IPS DF 4.7 (cell line): ENCODE results near the gene DIPK1B.
"Not testable (repeated sequence)": the region's sequence is repeated elsewhere in the genome, so short reads cannot be mapped to it uniquely, and the experiment has no call there.

Source experiments
- DNase-seq: peaks from one replicate; pipeline ENCODE4 v3.0.0-alpha.2; 2013; ENCODE audit warnings: low spot score; ENCODE audit errors: extremely low read depth

DIPK1B gene

DNA sequence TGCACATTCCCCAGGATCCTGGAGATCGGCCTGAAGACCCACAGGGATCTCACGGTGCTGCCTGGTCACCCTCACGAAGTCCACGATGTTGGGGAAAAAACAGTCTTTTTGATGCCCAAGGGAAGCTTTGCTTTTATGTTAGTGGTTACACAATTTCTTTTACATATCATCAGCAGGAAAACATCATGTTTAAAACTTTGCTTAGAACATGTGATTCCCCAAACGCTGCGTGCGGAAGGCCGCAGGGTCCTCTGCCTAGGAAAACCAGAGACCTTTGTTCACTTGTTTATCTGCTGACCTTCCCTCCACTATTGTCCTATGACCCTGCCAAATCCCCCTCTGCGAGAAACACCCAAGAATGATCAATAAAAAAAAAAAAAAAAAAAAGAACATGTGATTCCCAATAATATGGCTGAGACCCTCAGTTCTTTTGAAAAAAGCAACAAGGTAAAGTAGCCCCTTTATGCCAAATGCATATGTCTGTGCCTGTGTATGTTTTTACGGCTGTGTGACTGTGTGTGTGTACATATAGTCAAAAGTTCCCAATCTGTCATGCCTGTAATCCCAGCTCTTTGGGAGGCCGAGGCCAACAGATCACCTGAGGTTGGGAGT lies 13.6 kb upstream of the DIPK1B start:
- DNase-seq: no peak

DNA sequence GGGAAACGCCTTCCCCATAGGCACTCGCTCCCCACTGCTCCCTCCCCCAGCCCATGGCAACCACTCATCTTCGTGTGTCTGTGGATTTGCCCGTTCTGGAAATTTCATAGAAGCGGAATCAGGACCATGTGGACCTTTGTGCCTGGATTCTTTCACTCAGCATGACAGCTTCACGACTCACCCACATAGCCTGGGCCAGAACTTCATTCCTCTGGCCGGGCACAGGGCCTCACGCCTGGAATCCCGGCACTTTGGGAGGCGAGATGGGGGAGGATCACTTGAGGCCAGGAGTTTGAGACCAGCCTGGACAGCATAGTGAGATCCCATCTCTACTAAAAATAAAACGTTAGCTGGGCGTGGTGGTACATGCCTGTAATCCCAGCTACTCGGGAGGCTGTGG lies 12.1 kb upstream of the DIPK1B start:
- no peak for DNase-seq

DNA sequence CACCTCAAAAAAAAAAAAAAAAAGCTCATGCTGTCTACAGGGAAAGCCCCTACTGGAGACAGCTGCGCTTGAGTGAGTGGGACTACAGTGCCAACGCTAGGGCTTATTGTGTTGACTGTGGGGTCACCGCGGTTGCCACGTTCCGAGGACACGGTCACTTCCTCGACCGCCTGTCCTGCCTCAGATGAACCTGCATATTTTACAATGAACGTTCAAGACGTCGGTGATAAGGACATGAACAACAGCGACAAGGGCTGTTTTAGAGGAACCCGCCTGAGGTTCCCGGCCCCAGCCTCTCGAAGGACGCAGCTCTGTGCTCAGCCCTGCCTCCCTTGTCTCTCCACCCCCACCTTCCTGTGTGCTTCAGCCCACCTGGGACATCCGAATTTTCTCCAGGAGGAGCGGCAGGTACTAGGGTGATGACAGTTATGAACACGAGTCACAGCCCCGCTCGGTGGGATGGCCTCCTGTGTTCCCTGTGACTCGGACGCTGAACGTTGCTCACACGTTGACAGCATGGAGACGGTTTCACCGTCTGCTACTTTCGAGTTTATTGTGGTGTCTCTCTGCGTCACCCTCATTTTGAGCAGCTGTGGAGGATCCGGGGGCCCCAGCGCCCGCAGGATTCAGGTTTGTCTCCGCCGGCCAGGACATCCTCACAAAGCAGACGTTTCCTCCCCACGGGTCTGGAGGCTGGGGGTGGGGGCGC lies 11.3 kb upstream of the DIPK1B start:
- no peak for DNase-seq

DNA sequence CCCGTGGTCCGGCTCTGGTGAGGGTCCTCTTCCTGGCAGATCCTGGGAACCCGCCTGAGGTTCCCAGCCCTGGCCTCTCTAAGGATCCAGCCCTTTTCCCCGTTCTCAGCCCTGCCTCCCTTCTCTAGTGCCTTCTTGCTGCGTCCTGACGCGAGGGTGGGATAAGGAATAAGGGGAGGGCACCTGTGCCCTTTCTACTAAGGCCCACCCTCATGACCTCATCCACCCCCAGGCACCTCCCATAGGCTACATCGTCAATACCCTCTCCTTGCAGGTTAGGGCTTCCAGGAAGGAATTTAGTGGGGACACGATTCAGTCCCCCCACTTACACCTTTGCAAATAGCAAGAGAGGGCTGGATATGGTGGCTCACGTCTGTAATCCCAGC lies 10.7 kb upstream of the DIPK1B start:
- no peak for DNase-seq

DNA sequence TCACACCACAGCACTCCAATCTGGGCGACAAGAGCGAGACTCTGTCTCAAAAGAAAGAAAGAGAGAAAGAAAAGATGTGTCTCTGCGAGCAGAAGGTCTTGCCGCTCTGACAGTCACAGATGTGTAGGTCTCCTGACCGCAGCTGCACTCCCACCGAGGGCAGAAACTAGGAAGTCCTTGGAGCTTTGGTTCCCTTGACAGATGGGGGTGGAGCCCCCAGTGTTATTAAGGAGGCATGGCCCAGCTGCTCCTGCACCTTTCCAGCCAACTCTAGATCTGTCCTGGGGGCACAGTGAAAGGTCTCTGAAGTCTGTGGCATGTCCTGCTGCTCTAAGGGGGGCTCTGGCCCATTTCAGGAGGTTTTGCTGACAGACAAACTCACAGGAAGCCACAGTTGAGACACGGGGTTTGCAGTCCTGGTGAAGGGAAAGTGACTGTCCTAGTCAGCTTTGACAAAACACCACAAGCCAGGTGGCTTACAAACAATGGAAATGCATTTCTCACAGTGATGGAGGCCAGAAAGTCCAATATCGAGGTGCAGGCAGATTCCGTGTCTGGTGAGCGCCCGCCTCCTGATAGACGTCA lies 9.0 kb upstream of the DIPK1B start:
- no peak for DNase-seq

DNA sequence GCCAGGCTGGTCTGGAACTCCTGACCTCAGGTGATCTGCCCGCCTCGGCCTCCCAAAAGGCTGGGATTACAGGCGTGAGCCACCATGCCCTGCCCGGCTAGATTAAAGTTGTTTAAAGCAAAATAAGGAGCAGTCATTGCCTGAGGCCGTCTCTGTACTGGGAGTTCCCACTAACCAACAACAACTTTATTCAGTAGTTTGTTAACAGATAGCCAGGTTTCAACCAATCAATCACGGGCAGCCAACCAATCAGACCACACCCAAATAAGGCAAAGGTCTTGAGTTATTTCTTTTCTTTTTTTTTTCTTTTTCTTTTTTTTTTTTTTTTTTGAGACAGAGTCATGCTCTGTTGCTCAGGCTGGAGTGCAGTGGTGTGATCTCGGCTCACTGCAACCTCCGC lies 7.6 kb upstream of the DIPK1B start:
- not testable (repeated sequence) for DNase-seq

DNA sequence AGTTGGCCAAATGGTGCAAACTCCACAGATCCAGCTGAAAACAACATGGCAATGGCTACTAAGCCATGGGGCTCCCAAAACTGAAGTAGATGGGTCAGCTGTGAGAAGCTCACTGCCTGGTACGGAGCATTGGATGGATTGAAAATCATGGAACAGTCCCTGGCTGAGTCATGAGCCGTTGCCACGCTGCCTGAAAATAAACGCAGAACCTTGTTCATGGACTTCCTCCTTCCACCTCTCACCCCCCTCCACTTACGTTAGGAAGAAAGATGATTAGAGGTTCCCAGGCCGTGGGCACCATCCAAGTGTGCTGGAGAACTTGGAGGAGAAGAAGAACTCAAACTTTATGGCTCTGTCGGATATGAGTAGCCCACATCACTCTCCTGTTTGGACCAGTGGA lies 6.8 kb upstream of the DIPK1B start:
- no peak for DNase-seq

DNA sequence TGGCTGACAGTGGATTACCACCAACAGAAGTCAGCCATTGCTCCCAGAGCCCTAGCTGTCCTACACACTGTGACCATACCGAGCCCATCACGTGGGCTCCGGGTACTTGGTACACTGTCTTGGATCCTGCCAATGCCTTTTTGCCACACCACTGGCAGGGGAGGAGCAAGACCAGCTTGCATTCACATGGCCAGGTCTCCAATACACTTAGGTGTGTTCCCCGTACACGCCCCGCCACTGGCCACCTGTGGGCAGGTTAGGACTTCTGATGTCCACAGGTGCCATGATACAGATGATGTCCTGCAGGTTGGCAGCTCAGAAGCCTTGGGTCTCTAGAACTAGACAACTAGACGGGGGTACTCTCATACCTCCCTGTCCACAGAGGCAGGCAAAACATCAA lies 5.4 kb upstream of the DIPK1B start:
- no peak for DNase-seq

DNA sequence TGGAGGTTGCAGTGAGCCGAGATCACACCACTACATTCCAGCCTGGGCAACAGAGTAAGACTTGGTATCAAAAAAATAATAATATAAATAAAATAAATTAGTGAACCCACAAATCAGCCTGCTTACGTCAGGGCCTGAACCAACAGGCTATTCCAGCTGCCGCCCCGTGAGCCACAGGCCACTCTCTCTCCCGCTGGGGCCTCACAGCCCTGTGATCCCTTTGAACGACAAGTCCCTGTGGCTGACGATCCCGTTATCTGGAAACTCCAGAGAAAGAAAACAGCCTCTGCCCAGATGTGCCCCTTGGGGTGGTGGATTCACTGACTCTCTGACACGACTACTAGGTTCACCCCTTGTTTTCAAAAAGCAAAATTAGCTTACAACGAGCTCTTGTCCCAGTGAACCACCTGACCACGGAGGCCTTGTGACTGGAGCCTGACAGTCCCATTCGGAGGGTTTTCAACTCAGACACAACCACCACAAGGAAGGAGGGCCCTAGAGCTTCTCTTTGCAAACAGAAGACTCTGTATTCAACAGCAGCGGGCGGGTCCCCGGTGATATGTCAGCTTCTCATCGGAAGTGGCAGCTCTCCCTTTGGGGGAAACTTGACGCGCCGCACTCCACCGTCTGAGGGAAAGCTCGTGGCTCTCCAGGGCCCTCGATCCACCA lies 4.4 kb upstream of the DIPK1B start:
- DNase-seq: no peak

DNA sequence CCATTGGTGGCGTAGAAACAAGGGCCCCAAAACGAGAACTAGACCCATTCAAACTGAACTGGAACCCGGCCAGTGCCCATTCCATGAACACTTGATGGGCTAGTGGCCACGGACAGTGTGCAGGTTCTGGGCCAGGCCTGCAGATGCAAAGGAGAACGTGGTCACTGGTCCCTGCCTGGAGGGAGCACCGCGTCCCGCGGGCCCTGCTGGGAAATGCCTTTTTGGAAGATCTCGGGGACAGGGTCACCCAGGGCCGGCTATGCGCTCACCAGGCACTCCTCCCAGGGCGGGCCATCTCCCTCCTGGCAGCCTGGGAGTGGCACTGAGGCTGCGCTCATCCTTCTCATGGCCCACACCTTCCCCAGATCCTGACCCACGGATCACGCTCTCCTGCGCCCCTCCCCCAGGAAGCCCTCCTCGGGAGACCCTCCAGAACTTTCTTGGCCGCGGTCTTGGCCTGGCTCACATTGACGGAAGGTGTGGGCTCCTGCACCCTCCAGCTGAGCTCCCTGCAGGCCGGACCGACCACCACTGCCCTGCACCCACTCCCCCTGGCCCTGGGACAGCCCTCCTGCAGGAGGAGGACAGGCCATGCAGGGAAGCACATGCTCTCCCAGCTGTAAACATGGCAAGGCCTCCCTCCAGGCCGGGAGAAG lies 2.8 kb upstream of the DIPK1B start:
- no peak for DNase-seq

DNA sequence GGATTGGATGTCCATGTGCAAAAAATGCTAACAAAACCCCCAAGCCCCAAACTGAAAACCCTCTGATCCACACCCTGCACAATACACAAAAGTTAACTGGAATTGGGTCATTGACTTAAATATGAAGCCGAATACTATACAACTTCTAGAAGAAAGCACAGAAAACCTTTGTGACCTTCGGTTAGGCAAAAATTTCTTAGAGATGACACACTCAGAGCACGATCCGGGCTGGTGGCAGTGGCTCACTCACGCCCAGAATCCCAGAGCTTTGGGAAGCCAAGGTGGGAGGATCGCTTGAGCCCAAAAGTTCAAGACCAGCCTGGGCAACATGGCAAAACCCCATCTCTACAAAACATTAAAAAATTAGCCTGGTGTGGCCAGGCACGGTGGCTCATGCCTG lies 1.8 kb upstream of the DIPK1B start:
- no peak for DNase-seq

DNA sequence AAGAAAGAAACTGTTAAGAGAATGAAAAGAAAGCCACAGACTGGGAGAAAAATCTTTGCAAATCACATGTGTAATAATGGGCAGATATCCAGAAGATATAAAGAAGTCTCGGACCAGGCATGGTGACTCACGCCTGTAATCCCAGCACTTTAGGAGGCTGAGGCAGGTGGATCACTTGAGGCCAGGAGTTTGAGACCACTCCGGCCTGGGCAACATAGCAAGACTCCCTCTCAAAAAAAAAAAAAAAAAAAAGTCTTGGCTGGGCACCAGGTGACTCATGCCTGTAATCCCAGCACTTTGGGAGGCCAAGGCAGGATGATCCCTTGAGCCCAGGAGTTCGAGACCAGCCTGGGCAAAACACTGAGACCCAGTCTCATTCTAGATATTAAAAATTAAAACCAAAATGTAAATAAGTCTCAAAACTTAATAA lies 1.1 kb upstream of the DIPK1B start:
- not testable (repeated sequence) for DNase-seq

DNA sequence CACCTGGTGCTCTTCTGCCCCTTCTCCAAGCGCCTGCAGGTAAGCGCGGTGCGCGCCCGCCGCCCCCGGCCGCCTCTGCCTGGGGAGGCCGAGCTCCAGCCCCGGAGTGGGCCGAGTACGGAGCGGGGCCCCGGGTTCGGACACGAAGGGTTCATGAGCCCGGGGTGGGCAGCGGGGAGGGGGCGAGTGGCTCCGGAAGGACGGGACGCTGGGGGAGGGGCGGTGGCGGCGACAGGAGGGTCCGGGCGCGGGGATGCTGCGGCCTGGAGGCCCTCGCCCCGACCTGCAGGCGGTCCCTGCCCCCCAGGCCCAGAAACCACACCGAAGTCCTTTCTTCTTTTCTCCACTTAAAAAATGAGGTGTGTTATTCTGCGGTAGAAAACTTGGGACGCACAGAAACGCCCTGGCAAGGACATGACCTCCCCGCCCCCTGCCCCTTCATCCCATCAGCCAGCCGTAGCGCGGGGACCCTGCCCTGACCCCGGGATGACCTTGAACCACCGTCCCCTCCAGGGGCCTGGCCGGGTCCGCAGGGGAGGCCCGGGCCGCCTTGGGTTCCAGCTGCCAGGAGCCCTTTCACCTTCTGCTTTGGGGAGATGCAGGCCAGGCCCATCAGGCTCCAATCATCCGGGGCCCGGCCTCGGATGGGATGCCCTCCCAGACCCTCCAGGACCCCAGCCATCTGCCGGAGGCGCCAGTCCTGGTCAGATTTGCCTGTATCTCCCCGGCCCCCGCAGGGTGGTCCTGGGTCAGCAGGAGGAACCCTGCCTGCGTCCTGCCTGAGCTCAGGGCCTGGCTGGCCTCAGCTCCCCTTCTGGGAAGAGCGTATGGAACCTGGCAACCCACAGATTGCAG lies 545 bp downstream of the DIPK1B start:
- DNase-seq: no peak

DNA sequence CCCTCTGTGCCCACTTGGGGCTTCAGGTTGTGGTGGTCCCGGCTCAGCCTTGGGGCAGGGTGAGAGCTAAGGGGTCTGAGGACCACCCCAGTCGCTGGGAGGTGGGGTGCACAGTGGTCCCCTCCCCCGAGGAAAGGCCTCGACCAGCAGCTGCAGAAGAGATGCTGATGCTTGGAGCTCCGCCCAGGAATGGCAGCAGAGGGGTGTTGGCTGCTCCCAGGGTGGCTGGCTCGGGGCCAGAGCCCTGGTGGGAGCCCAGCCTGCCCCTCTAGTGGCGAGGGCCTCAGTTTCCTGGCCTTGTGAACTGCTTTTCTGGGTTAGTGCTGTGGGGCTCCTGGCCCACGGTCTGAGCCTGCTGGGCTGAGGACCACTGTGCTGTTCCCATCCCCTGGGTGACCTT lies 1.2 kb downstream of the DIPK1B start:
- DNase-seq: no peak

DNA sequence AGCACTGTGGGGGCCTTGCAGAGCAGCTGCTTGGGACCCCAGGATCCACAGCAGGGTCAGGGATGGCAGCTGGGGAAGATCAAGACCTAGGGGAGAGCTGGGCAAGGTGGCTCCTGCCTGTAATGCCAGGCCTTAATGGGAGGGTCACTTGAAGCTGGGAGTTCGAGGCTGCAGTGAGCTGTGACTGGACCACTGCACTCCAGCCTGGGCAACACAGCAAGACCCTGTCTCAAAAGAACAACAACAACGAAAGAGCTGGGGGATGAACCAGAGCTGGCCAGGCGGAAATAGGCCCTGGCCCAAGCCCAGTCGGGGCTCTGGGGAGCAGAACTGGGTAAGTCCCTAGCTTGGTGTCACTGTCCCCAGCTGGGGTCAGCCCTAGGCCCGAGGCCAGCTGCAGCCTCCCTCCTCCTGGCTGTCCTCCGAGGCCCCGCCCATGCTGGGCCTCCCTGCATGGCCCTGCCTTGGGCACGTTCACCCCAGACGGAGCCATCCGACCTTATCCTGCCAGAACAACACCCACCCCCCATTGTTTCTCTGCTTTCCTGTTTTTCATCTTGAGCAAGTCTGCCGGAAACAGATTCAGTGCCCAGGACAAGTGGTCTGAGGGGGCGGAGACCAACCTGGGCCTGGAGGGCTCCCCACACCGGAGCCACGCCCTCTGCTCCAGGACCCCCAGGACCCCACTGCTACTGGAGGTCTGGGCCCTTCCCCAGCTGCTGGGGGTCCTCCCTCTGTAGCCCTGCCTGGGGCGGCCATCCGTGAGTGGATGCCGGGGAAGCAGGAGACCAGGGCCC lies 1.9 kb downstream of the DIPK1B start:
- no peak for DNase-seq

DNA sequence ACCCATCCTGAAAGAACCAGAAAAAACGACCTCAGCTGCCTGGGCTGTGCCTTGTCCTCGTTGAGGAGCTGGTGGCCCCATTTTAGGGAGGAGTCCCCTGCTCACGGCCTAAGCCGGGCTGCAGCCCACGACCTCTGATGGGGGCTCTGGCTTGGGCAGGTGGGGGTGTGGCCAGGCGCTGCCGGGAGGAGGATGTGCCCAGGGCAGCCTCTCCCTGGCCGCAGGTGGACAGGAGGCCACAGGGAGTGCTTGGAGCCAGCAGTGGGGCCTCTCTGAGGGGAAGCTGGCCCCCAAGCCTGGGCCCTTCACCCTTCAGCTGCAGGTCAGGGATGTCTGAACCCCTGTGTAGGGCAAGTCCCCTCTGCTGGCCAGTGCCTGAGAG lies 2.5 kb downstream of the DIPK1B start:
- no peak for DNase-seq

DNA sequence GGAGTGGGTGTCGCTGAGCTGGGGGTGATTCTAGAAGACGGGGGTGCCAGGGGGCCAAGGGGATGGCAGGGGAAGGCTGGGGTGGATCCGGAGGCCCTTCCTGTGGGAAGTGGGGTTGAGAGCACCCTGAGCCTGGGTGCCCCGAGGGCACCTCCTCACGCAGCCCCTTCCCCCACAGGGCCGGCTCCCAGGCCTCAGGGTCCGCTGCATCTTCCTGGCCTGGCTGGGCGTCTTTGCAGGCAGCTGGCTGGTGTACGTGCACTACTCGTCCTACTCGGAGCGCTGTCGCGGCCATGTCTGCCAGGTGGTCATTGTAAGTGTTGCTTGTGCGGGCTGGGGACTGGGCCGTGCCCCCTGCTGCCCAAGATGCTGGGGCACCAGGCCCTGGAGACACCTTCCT lies 5.0 kb downstream of the DIPK1B start:
- no peak for DNase-seq

DNA sequence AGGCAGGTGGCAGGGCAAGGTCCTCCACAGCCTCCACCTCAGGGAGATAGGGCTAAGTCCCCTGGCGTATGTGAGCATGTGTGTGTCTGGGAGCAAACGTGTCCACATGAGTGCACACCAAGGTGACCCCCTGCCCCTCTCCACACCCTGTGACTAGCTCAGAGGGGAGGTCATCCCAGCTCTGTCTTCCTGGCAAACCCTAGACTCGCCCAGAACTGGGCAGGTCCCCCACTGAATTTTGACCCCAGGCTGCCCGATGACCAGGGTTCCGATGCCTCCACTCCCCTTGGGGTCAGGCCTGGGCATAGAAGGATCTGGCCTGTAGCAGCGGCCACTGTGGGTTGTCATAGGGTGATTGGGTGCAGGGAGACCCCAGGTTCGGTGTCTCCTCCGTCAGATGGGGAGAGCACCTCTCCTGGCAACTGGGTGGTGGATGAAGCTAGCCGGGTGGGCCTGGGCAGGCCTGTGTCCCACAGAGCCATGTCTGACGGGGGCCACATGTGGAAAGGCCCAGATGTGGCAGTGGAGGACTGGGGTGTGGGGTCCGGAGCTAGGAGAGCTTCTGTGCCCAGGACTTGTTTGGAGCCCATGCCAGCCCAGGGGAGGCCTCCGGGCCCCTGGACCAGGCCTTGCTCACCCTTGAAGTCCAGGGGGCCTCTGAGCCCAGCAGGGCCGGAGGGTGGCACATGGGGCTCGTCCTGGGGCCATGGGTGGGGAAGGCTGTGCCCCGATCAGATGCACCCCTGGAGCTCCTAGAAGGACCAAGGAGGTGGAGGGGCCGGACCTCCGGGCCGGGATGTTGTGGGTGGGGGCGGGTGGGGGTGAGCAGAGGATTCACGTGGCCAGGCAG lies 6.2 kb downstream of the DIPK1B start:
- DNase-seq: no peak

DNA sequence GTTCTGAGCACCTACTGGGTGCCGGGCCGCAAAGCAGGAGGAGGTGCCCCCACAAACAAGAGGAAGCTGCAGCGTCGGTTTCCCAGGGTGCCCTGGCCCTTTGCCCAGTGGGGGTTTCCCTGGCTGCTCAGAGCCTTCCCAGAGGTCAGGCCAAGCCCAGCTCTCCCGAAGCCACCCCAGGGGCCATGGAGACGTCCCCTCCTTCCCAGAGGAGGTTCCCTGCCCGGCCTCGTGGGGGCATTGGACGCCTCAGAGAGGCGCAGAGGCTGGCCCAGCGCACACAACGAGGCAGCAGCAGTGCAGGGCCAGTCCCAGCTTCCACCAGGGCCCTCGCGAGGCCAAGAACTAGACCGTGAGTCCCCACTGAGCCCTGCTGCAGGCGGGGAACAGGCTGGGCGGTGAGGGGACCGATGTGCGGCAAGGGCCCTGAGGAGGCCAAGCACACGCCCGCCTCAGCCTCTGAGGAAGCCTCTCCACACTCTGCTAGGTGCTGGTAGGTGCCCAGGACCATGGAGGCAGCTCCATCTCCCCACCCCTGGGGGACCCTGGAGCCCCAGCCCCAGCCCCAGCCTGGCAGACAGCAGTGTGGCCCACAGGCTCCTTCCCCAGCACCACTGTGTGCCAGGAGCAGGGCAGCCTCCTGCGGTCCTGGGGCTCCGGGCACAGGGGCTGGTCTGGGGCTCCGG lies 7.0 kb downstream of the DIPK1B start:
- no peak for DNase-seq
